ENCODE measurements around the gene FOLR1. TPM values are rescaled to one million over a fixed set of nuclear protein-coding genes. Genes with fewer than 3 reads are reported as not detected.

The FOLR1 gene
- total and polyA plus RNA-seq, 10 of the 15 experiments (the other 5 are each of a cell fraction or from before 2014, with no cell fraction given): not detected

GRCh38 chr11:72222907-72223614 is 31.1 kb downstream of the FOLR1 start (continued):
- TF ChIP-seq MTA2 (IDR thresholded peaks at IDR 0.05; ENCODE audit: low read depth) (peak; percentile 20; the same call in 1 of the 2 replicates), JUNB (IDR thresholded peaks at IDR 0.05) (no peak), NFIC (IDR thresholded peaks at IDR 0.05; ENCODE audit: low read depth, low read length) (no peak), POLR2AphosphoS2 (IDR thresholded peaks at IDR 0.05; ENCODE audit: low read depth, low read length) (0 out of 2 replicates have a peak, but pooled peaks have one; percentile 28), USF2 (IDR thresholded peaks at IDR 0.05; ENCODE audit: borderline replicate concordance, low read depth, low read length) (no peak), TCF12 (IDR thresholded peaks at IDR 0.05; ENCODE audit: low read depth, low read length) (0 out of 2 replicates have a peak, but pooled peaks have one; percentile 15), YBX1 (IDR thresholded peaks at IDR 0.05) (no peak), BCLAF1 (IDR thresholded peaks at IDR 0.05) (no peak), ASH2L (IDR thresholded peaks at IDR 0.05; ENCODE audit: borderline replicate concordance, low read depth) (no peak), SMARCA5 (IDR thresholded peaks at IDR 0.05) (no peak), SP1 (IDR thresholded peaks at IDR 0.05; ENCODE audit: low read depth, low read length) (no peak), SIN3A (IDR thresholded peaks at IDR 0.05; ENCODE audit: low read depth, low read length) (peak; percentile 66; the same call in 1 of the 2 replicates), EGR1 (IDR thresholded peaks at IDR 0.05; ENCODE audit: borderline replicate concordance in 1 of 2, low read depth in 2 of 2, low read length in 2 of 2) (peak in 1 of 2 experiments; percentile 77; a peak in 2 of 3 replicates), HSF1 (IDR thresholded peaks at IDR 0.05; ENCODE audit: low read depth, low read length) (no peak), RBBP5 (conservative IDR thresholded peaks at IDR 0.05) (no peak), RELA (IDR thresholded peaks at IDR 0.05; ENCODE audit: borderline replicate concordance, partially characterized antibody) (no peak), CEBPZ (IDR thresholded peaks at IDR 0.05; ENCODE audit: low read depth, low read length) (no peak), HDAC2 (IDR thresholded peaks at IDR 0.05) (no peak), NKRF (conservative IDR thresholded peaks at IDR 0.05) (no peak; the same call in 1 of the 2 replicates), ZSCAN29 (IDR thresholded peaks at IDR 0.05) (no peak)
